Measurements from ENCODE around the gene GLDN.
"Not testable (repeated sequence)": the region's sequence is repeated elsewhere in the genome, so short reads cannot be mapped to it uniquely, and the experiment has no call there.

GLDN gene

DNA sequence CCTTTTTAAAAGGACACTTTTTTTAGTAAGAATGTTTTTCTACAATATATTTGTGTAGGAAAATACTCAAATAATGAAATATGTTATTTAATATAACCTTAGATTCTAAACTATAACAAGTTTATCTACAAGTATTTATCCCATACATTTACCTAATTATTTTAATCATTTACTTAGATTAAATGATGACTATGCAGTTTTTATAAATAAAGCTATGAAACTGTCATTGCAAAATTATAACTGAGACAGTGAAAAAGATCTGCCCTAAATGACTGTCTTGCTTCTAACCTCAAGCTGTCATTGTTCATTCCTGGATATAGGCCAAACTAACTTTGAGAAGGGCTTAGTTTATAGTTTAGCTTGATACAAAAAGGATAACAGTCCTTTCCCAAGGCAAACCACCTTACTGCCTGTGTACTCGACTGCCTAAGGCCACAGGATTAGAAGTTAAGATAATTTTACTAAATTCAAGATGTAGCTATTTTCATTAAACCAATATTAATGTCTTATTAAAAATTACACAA, 84.1 kb downstream of the GLDN start:
- FAIRE-seq (no peak), DNase-seq (ENCODE audit: insufficient read length, low spot score) (no peak)

DNA sequence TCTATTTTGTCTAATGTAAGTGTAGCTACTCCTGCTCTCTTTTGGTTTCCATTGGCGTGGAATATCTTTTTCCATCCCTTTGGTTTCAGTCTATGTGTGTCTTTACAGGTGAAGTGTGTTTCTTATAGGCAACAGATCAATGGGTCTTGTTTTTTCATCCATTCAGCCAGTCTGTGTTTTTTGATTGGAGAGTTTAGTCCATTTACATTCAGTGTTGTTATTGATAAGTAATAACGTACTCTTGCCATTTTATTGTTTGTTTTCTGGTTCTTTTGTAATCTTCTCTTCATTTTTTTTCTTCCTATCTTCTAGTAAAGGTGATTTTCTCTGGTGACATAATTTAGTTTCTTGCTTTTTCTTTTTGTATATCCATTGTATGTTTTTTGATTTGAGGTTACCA, 97.1 kb downstream of the GLDN start:
- DNase-seq (ENCODE audit: insufficient read length, low spot score) (no peak), FAIRE-seq (no peak)

DNA sequence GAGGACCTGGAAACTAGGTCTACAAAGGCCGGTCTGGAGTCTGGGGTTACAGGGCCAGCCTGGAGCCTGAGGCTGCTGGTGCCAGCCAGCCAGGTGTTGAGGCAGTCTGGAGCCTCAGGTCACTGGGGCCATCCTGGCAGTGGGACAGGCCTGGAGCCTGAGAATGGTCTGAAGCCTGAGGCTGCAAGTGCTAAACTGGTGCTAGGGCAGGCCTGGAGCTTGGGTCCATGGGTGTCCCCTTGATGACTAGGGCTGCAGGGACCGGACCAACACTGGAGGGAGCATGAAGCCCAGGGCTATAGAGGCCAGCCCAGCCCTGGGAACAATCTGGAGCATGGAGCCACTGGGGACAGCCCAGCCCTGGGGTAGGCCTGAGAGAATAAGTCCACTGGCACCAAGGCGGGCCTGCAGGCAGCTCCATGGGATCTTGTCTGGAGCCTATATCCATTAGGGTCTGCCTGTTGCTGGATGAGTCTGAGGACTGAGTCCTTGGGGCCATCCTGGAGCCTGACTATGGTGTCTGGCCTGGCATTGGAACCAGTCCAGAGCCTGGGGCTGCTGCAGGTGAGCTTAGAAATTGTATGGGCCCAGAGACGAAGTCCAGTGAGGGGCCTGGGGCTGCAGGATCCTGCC, 101.9 kb downstream of the GLDN start:
- no peak for DNase-seq (ENCODE audit: insufficient read length, low spot score)
- FAIRE-seq, result no peak

DNA sequence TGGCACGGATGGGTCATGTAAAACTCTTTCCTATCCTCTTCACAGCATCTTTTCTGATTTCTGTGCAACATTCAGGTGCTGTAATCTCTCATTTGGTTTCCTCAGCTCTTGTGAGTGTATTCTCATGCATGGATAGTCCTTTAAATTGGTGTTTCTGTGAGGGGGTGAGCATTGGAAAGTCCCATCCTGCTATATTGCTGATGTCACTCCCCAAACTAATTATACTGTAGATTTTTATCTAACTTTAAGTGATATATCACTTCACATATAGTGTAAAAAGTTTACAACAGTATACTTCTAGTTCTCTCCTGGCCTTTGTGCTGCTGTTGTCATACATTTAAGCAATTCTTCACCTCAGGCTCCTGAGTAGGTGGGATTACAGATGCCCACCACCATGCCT, 102.7 kb downstream of the GLDN start:
- no peak for DNase-seq (ENCODE audit: insufficient read length, low spot score)
- FAIRE-seq, result no peak

DNA sequence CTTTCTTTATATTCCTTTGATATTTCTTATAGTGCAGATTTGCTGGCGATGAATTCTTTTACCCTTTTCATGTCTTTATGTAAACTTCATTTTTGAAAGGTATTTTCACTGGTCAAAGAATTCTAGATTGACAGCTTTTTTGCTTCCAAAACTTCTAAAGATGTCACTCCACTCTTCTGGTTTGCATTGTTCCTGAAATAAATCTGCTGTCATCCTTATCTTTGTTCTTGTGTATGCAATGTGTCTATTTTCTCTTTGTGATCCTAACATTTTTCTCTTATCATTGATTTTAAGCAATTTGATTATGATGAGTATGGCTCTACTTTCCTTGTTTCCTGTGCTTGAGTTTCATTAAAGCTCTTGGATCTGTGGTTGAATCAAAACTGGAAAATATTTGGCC, 103.4 kb downstream of the GLDN start:
- DNase-seq (ENCODE audit: insufficient read length, low spot score), result no peak
- FAIRE-seq, result no peak

DNA sequence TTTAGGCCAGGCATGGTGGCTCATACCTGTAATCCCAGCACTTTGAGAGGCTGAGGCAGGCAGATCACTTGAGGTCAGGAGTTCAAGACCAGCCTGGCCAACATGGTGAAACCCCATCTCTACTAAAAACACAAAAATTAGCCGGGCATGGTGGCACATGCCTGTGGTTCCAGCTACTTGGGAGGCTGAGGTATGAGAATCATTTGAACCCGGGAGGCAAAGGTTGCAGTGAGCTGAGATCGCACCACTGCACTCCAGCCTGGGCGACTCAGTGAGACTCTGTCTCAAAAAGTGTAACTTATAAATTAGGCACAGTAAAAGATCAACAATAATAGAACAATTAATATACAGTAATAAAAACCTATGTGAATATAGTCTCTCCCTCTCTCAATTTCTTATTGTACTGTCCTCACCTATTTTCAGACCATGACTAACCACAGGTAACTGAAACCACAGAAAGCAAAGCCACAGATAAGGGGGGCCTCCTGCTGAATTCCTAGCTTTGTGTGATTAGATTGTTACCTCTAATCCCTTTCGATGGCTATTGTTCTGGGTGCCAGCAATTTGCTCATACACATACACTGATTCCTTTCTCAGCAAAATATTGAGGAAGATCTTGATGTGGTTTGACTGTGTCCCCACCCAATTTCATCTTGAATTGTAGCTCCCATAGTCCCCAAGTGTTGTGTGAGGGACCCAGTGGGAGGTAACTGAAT, 104.7 kb downstream of the GLDN start:
- FAIRE-seq; DNase-seq (ENCODE audit: insufficient read length, low spot score): not testable (repeated sequence)

DNA sequence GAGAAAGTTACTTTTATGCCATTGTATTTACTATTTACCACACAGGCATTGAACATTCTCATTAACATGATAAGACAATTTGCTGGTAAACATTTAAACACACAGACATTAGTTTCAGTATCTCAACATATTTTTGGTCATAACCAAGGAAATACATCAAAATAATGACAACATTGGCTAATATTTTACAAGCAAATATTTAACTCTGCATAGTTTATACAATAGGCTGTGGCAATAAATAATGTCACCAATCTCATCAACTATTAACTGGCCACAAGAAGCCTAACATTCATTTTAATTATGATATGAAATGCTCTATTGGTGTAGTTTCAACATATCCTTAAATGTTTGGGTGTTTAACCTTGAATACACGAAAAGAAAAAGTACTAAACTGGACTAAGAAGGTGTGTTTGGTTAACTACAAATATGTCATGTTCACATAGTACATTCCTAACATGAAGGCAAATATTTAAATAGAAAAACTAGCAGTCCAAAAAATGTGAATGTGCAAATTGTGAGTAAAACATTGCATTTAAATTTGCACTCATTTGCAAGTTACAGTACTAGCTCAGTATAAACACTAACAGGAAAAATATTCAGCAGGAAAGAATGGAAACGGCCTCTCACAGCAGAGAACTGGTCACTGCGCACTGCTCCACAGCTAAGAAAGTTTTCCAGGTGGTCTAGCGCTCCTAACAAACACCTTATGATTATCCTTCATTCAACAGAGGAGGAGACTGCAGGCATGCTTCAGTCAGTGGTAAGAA, 106.6 kb downstream of the GLDN start:
- DNase-seq (ENCODE audit: insufficient read length, low spot score), result no peak
- FAIRE-seq, result no peak

DNA sequence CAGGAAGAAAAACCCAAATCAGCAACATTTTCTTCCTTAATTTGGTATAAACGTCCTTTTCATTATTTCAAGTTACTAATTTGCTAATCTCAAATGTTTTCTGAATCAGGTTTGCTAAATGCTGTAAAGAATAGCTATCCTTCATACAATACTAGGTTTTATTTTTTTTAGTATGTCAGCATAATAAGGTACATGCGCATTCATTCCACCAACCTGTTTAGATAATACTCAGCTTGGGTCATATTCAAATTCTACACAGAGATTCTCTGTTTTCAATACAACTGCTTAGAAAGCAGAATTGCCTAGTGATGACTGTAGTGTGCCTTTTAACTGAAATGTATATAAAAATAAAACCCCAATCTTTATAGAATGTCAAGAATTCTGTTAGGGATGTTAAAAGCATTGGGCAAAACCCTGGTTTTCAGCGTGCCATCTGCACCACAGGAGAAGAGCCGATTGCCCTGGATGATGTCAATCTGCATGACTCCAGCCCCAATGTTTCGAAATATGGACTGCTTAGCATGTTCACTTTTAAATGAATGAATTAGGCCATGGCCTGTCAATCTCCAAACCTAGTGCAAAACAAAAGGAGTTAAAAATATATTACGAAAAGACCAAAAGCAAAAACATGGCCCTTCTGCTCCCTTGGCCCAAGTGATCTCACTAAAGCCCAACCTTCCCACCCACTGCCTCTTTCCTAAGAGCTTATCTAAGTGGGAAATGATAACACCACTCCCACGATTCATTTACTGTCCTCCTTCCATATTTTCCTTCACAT, 107.4 kb downstream of the GLDN start:
- no peak for DNase-seq (ENCODE audit: insufficient read length, low spot score)
- FAIRE-seq, result no peak

DNA sequence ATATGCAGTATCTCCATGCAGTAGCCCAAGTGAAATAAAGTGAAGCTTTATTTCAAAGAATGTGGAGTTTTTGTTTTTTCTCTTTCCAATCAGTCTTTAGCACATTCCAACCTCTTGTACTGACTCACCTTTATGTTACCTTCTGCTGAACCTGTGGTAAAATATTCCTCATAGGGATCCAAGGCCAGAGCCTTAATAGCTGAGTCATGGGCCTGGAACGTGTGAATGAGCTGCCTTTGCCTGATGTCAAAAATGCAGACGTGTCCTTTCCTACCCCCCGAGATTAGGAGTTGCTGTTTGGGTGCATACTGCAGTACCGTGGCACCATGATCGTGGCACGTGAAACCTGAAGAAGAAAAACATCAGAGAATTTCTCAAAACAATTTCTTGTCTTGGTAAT, 108.5 kb downstream of the GLDN start:
- FAIRE-seq, result no peak
- DNase-seq (ENCODE audit: insufficient read length, low spot score), result no peak

Measured in GM19239 (cell line).